Measurements from ENCODE around the gene ZNF581.

ZNF581 gene

DNA sequence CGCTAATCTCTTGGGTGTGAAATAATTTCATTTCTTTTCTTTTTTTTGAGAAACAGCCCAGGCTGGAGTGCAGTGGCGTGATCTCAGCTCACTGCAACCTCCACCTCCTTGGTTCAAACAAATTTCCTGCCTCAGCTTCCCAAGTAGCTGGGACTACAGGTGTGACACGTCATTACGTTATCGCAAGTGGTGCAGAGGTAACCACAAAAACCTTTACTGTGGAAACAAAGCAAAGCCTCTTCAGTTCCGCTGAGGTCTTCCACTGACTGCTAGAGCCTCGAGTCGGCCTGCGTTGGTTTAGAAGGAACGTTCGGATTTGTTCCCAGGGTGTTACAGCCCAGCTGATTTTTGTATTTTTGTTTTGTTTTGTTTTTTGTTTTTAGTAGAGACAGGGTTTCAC, 17.1 kb upstream of the ZNF581 start:
- peak; percentile 33 for DNase-seq (ENCODE audit: low read depth)

DNA sequence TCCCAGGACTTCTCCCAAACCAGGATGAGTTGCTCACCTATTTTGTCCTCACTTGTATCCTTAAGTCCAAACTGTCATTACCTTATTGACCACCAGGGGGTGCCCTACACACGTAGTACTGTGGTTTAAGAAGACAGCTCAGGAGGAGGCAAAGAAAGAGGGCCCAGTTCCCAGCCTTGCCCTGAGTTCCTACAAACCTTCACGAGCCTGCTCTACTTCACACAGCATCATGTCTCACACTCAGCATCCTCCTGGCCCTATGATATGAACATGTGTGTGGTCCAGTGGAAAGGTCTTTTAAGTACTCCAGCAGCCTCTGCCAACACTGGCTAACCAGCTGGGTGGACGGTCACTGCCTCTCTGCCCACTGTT, 11.0 kb upstream of the ZNF581 start:
- DNase-seq (ENCODE audit: low read depth), result peak; percentile 69

DNA sequence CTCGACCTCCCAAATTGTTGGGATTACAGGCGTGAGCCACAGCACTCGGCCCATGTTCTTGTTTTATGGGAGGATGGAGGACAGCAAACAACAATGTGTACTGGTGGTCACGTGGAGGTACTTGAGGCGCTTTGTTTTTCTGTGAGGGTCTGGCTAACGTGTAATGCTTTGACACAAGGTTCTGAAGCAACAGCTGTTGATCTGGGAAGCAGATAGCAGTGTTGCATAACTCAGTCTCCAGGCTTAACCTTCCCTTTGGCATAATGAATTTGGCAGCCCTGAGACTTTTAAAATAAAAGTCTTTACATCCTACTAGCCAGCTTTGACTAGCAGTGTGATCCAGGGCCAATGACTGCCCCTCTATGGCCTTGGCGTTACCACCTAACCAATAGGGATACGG, 9.6 kb upstream of the ZNF581 start:
- DNase-seq (ENCODE audit: low read depth), result no peak

DNA sequence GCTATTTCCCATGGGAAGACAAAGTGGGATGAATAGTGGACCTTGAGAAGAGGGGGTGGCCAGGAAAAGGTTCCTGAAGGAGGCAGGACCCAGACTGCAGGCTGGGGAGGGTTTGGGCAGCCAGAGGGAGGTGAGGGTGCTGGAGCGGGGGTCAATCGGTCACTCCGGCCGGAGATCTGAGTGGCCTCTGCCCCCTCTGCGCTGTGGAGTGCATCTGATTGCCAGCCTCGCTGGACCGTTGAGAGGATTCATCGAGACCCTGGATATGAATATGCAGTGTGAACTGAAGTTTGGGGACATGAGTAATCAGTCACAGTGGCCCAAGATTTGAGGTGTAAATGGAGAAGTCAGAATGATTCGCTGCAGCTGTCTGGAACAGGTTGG, 8.1 kb upstream of the ZNF581 start:
- no peak for DNase-seq (ENCODE audit: low read depth)

DNA sequence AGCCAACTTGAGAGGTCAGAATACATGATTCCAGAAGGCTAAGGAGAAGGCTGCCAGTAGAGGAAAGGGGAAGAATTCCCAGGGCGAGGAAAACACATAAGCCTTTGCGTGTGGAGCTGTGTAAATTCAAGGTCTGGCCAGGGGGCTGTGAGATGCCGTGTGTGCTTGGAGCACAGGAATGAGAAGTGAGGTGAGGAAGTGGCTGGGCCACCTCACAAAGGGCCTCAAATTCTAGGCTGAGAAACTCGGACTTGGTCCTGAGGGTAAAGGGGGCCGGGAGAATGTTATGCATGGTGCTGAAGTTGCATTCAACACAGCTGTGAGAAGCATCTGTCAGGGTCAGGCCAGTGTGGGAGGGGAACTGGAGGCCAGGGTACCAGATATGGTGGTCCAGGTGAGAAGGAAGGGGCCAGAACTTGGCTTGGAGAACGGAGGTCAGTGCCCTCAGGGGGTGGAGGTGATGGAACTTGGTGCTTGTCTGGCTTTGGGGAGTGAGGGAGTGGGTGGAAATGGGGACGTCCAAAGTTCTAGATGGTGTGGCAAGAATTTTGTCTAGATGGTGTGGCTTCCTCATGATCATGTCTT, 7.5 kb upstream of the ZNF581 start:
- no peak for DNase-seq (ENCODE audit: low read depth)

DNA sequence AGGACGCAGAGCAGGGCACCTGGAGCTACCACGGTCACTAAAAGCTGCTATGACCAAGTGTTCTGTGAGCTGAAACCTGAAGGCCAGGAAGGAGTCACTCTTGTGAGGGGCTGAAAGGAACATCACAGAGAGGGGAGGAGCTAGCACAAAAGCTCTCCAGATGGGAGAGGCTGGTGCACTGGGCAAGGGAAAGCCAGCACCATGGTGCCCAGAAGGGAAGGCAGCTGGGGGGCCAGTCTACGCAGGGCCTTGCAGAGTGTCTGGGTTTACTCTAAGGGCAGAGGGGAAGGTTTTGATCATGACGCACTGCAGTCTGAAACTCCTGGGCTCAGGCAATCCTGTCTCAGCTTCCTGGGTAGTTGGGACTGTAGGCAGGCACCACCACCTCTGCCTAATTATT, 6.7 kb upstream of the ZNF581 start:
- DNase-seq (ENCODE audit: low read depth), result no peak

DNA sequence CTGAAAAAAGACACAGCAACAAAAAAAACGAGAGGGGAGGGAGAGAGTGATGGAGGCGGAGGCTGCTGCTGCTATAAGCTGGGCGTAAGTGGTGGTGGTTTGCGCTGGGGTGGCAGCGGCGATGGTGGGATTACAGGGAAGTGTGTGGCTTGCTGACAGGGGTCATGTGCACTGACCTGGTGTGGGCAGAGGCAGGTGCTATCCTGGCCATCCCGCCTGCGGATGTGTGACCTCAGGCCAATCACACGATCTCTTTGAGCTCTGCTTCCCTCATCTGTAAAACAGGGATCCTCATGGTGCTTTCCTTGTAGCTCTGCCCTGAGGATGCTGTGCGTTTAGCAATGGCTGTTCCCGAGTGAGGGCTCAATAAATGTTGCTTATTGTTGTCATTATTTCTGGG, 5.9 kb upstream of the ZNF581 start:
- DNase-seq (ENCODE audit: low read depth), result no peak

DNA sequence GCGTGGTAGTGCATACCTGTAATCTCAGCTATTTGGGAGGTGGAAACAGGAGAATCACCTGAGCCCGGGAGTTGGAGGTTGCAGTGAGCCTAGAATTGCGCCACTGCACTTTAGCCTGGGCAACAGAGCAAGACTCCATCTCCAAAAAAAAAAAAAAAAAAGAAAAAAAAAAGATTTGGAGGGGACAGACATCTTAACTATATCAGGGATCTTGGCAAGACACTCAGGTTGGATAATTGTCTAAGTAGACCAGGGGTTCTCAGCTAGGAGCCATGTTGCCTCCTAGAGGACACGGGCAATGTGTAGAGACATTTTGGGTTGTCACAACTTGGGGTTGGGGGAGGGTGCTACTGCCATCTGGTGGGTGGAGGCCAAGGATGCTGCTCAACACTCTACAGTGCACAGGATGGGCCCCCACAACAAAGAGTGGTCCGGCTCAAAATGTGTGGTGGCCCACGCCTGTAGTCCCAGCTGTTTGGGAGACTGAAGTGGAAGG, 4.5 kb upstream of the ZNF581 start:
- no peak for DNase-seq (ENCODE audit: low read depth)

DNA sequence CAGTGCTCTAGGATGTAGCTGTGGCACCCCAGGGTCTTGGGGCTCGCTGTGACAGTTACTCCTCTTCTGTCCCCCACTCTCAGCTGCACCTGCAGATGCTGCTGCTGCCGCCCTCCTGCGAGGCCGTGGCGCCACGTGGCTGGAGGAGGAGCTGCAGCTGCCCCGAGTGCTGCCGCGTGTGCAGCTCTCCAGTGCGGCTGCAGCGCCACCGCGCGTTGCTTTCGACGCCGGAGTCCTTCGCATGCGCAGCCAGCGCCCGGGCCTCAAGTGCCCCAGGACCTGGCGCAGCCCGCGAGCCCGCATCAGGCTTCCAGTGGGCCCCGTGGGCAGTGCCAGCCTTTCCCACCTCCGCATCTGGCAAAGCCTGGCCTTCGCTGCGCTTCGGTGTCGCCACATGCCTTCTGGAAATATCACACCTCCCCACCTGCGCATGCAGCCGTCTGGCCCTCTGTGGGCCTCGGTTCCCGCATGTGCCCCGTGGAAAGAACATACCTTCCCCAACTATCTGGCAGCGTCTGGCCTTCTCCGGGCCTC, 3.3 kb upstream of the ZNF581 start:
- peak; percentile 67 for DNase-seq (ENCODE audit: low read depth)

DNA sequence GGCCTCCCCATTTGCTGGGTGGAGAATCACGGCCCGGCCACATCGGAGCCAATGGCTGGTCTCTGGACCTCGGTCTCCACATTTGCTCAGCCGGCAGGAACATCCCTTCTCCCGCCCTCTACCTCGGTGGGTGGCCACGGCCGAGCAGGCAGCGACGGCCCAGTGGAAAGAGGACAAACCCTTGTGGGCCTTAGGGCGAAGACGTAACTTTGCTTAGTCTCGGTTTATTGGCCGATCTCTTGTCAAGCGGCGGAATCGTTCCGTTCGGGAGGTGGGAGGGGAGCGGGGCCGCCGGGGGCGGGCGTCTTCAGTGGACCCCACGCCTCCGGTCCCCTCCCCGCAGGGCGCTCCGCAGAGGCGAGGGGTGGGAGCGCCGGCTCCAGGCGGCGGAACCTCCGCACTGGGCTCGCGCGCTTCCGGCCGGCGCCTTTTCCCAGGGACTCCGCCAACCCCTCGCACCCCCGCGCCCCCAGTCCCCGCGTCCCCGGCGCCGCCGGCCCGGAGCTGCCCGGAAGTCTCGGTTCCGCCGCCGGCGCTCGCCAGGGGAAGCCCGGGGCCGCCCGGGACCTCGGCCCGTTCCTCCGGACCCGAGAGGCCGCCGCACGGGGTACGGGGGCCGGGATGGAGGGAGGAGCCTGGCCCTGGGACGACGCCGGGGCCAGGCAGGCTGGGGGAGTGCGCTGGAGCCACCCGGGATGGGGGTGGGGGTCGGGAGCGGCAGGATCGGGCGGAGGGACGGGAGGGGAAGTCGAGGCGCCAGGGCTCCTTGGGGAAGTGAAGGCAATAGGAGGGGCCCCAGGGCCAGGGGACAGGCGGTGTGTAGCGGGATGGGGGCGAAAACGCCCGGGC, 2.6 kb upstream of the ZNF581 start, which contains the start of gene ZNF580:
ZNF580 (plus strand) TSS at position 426 of the 849 bp plus-strand sequence. CDS start 1,507 bp downstream, outside the sequence.
- peak; percentile 46 for DNase-seq (ENCODE audit: low read depth)

DNA sequence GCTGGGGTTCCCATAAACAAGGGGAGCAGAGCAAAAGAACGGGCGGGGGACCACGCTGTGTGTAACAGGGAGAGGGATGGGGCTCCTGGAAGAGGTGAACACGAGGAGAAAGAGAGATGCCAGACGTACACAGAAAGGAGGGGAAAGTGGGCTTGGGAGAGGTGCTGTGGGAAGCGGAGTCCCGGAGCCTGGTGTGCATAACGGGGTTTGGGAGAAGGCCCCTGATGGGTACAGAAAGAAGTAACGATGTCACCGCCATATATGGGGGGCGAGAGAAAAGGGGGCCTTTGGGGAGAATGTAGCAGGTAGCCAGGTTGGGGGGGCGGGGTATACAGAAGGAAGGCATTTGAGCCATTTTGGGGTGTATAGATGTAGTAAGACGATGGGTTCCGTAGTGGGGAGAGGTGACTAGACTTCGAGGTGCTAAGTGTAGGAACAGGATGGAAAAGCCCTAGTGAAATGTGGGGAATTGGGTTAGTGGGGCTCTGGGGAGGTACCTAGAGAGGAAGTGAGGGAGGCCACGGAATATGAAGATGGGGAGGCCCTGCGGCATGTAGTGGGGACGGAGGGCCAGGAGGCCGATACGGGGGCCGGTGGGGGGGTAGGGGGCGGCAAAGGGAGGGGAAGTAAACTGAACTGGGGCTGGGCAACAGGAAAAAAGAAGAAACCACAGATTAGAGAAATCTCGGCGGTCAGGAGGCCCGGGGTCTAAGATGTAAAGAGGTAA, 1.9 kb upstream of the ZNF581 start:
- DNase-seq (ENCODE audit: low read depth), result no peak

DNA sequence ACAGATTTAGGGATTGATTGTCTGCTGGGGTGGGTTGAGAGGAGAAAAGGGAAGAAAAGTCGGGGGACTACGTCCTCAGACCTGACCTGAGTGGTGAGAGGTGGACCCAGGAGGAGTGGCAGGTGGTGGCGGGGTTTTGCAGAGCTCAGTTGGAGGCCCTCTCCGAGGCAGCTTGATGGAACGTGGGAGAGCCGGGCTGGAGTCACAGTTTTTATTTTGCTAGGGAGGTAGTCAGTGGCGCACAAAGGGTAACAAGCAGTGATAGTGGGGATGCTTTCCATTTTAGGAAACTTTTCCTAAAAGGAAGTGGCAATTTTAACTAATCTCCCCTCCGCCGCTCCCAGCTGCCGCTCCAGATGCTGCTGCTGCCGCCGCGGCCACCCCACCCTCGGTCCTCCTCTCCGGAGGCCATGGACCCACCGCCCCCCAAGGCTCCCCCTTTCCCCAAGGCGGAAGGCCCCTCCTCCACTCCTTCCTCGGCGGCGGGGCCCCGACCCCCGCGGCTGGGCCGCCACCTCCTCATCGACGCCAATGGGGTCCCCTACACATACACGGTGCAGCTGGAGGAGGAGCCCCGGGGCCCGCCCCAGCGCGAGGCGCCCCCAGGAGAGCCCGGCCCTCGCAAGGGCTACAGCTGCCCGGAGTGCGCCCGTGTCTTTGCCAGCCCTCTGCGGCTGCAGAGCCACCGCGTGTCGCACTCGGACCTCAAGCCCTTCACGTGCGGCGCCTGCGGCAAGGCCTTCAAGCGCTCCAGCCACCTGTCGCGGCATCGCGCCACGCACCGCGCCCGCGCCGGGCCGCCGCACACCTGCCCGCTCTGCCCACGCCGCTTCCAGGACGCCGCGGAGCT, 1.1 kb upstream of the ZNF581 start:
- DNase-seq (ENCODE audit: low read depth), result no peak

DNA sequence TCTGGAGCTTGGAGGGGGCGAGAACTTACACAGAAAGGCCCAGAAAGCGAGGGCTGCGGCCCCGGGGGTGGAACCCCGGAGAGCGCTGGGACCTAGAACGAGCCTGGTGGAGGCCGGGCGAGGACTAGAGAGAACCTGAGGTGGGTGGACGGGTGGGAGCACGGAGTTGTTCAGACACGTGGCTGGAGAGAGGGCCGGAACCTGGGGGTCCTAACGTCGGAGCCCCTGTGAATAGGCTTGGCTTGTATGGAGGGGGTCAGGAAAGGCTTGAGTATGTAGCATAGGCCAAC, 383 bp downstream of the ZNF581 start:
- DNase-seq (ENCODE audit: low read depth), result no peak

DNA sequence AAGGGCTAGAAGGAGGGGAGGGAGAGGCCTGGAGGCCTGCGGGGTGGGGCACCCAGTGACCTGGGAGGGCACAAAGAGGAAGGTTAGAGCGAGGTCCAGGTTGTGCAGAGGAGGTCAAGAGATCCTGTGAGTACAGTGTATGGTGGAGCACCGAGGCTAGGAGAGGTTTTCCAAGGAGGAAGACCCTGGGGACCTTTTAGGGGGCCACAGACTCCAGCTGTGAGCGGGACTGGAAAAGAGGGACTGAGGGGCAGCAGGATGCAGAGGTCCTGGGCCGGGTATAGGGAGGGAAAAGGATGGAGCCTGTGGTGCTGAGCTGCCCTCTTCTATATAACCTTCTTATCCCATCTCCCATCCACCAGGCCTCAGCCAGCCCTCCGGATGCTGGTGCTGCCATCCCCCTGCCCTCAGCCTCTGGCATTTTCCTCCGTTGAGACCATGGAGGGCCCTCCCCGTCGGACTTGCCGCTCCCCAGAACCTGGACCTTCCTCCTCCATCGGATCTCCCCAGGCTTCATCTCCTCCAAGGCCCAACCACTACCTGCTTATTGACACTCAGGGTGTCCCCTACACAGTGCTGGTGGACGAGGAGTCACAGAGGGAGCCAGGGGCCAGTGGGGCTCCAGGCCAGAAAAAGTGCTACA, 863 bp downstream of the ZNF581 start:
- no peak for DNase-seq (ENCODE audit: low read depth)

DNA sequence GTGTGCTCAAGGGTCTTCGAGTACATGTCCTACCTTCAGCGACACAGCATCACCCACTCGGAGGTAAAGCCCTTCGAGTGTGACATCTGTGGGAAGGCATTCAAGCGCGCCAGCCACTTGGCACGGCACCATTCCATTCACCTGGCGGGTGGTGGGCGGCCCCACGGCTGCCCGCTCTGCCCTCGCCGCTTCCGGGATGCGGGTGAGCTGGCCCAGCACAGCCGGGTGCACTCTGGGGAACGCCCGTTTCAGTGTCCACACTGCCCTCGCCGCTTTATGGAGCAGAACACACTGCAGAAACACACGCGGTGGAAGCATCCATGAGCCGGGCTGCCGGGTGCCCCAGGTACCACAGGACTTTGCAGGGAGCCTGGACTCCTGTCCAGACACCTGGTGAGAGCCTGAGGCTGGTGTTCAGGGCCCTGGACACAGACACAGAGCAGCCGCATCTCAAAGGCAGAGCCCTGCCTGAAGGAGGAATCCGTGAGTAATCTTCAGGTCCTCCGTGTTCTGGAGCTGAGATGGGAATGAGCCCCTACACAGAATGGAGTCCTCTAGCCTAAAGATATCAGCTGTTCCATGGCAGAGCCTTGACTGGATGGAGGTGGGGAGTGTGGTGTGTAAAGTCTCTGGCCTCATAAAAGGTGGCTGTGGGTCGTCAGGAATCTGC, 1.5 kb downstream of the ZNF581 start:
- no peak for DNase-seq (ENCODE audit: low read depth)

DNA sequence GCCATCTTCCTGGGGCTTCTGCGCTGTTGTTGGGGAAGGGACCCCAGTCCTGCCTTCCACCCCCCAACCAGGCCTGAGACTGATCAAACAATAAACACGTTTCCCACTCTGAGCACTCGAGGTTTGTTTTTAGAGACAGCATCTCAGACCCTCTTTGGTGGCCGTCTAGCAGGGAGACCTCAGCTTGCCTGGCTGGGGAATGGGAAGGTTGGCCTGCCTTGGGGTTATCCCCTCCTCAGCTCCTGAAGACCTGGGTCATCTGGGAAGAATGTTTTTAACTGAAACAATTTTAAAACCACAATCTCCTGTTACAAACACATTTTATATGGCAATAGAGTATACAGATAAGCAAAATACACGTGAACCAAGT, 2.0 kb downstream of the ZNF581 start:
- DNase-seq (ENCODE audit: low read depth), result no peak

DNA sequence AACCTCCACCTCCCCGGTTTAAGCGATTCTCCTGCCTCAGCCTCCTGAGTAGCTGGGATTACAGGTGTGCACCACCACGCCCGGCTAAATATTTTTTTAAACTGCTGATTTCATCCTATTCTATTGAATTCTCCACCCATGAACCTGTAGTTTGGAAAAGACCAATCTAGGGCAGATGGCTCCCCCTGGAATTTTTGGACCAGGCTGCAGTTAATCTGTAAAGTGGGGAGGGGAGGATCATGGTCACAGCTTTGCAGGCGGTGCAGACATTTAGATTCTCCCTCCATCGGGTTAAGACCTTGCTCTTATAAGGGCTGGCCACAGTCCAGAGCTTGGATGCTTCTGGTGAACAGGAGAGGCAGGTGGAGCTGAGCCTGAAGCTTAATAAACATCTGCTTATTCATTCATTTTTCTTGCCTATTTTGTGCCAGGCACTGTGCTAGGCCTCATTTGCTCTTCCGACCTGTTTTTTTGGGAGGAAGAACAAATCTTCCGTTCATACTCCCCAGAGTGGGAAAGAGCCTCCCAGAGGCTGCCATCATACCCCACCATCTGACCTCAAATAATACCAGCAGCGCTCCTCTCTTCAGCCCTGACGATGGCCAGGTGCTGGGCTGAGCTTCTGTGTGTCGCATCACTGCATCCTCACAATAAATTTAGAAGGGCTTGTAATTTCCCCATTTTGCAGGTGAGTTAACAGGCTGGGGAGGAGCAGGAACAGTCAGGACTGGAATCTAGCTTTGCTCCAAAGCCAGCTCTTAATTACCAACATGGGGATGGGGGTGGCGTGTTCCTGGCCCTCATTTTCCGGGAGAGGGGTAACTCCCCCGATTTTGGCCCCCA, 3.7 kb downstream of the ZNF581 start:
- no peak for DNase-seq (ENCODE audit: low read depth)

DNA sequence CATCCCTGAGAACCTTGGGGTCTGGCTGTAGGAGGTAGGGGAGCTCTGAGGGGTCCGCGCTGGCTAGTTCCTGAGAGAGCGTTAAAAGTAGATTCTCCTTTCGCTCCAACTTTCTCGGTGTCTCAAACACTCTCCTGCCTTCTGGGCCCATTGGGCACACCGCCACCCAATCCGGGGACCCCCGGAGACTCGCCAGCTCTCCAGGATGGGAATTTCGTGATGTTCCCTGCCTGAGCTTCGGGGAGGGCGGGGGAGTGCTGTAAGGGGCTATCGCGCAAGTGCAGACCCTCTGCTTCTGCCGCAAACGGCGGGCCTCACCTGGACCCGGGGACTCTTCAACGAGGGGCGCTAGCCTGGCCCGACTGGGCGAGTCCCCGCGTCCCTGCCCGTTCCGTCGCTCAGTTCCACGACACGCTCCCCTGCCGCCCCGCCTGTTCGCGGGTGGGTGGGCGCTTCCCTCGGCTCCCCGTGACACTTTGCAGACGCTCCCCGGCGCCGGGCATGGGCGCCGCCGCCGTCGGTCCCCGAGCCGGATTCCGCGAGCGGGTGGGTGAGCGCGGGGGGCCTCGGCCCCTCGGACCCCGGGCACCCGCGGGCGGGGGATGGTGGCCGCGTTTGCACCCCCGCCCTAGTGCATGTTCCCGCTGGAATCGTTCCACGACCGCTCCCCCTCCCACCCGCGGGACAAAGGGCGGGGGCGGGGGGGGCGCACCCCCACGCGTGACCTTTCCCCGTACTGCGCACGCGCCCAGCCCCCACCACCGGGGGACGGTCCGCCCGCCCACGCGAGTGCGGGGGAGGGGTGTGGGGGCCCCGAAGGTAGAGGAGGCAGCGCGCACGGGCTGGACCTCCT, 4.5 kb downstream of the ZNF581 start, which contains the start of gene CCDC106:
CCDC106 (plus strand) TSS at position 481 of the 853 bp plus-strand sequence. CDS start 835 bp downstream, outside the sequence.
- DNase-seq (ENCODE audit: low read depth), result no peak

Data from activated T-helper 9 cell treated with anti-CD3 and anti-CD28 coated beads, Interleukin-2, amount 50 U/mL, for 16 hours (primary cell).